Measurements from ENCODE around the gene OTOF.

Gene OTOF

DNA sequence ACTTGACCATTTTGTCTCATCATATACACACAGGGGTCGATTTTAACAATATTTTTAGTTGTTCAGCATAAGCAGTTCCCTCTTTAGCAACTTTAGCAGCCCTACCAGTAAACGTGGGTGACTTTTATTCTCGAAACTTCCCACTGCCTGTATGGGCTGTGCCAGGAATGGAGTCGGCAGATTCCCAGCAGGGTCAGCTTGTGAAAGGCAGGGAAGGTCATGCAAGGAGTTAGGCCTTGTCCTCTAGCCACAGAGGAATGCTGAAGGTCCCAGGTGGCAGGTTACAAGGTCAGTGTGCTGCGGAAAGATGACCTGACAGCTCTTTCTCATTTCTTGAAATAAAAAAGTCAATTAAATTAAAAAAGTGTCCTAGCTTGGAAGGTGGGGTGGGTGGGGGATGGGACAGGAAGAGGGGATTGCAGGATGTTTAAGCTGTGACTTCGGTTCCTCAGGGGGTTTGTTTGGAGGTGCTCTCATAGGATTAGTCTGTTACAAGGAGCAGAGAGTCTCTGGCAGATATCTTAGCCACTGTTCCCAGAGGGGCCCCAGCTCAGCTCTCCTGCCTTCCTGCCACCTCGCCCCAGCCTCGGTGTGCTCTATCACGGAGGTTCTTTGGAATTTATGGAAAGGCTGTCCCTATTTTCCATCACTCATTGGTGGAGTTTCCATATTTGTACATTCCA is 54.8 kb downstream of the OTOF start:
- TF ChIP-seq, protein P1, sequence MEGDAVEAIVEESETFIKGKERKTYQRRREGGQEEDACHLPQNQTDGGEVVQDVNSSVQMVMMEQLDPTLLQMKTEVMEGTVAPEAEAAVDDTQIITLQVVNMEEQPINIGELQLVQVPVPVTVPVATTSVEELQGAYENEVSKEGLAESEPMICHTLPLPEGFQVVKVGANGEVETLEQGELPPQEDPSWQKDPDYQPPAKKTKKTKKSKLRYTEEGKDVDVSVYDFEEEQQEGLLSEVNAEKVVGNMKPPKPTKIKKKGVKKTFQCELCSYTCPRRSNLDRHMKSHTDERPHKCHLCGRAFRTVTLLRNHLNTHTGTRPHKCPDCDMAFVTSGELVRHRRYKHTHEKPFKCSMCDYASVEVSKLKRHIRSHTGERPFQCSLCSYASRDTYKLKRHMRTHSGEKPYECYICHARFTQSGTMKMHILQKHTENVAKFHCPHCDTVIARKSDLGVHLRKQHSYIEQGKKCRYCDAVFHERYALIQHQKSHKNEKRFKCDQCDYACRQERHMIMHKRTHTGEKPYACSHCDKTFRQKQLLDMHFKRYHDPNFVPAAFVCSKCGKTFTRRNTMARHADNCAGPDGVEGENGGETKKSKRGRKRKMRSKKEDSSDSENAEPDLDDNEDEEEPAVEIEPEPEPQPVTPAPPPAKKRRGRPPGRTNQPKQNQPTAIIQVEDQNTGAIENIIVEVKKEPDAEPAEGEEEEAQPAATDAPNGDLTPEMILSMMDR (IDR thresholded peaks at IDR 0.05; ENCODE audit: low read depth, low read length): no peak
- no peak for TF ChIP-seq EZH2phosphoT487 (IDR thresholded peaks at IDR 0.05; ENCODE audit: low read depth)
- Histone ChIP-seq H3K4me1 (ENCODE audit: low read length) (peaks cover 7% of the 10 kb centered on the region; the same call in 1 of the 2 replicates), H3K4me3 (ENCODE audit: low read length) (no peak overlapping the region), H3K9ac (ENCODE audit: low read length) (no peak overlapping the region), H3K79me2 (ENCODE audit: low read length) (no peaks in the 10 kb centered on the region), H3K27me3 (ENCODE audit: low read depth, low read length) (0 out of 2 replicates have a peak, but pooled peaks cover 8% of the 10 kb centered on the region), H3K4me2 (ENCODE audit: low read length) (no peak overlapping the region), H4K20me1 (ENCODE audit: insufficient read depth, low read length) (no peaks in the 10 kb centered on the region), H3K27ac (ENCODE audit: low read length) (no peak overlapping the region), H2AFZ (ENCODE audit: low read depth, low read length) (no peak overlapping the region), H3K9me3 (ENCODE audit: insufficient read depth, low read length) (no peaks in the 10 kb centered on the region), H3K36me3 (replicated peaks; ENCODE audit: low read depth, low read length) (no peaks in the 10 kb centered on the region)

DNA sequence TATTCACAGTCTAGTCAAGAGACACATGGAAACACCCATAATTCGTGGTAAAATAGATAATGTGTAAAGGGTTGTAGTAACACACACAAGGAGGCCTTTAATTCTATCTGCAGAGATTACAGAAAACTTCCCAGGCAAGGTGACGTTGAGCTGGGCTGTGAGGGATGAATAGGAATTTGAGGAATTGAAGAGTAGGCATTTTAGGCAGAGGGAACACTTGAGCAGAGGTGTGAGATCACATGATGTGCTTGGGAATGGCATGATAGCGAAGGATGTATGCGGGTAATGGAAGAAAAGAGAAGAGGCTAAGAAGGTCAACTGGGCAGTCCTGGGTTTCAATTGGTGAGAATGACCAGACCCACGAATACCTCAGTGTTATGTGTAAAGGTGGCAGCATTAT is 56.0 kb downstream of the OTOF start:
- H4K20me1 ChIP-seq (ENCODE audit: insufficient read depth, low read length): no peaks in the 10 kb centered on the region
- no peak overlapping the region for H3K4me3 ChIP-seq (ENCODE audit: low read length)
- H3K9ac ChIP-seq (ENCODE audit: low read length): no peak overlapping the region
- H3K4me2 ChIP-seq (ENCODE audit: low read length): no peak overlapping the region
- H3K27me3 ChIP-seq (ENCODE audit: low read depth, low read length): 0 out of 2 replicates have a peak, but pooled peaks cover 8% of the 10 kb centered on the region
- no peaks in the 10 kb centered on the region for H3K79me2 ChIP-seq (ENCODE audit: low read length)
- H3K36me3 ChIP-seq (replicated peaks; ENCODE audit: low read depth, low read length): no peaks in the 10 kb centered on the region
- peaks cover 7% of the 10 kb centered on the region; the same call in 1 of the 2 replicates for H3K4me1 ChIP-seq (ENCODE audit: low read length)
- H2AFZ ChIP-seq (ENCODE audit: low read depth, low read length): no peak overlapping the region
- TF ChIP-seq EZH2phosphoT487 (IDR thresholded peaks at IDR 0.05; ENCODE audit: low read depth): no peak
- TF ChIP-seq, protein P1 (IDR thresholded peaks at IDR 0.05; ENCODE audit: low read depth, low read length): no peak
- no peaks in the 10 kb centered on the region for H3K9me3 ChIP-seq (ENCODE audit: insufficient read depth, low read length)
- H3K27ac ChIP-seq (ENCODE audit: low read length): no peak overlapping the region

DNA sequence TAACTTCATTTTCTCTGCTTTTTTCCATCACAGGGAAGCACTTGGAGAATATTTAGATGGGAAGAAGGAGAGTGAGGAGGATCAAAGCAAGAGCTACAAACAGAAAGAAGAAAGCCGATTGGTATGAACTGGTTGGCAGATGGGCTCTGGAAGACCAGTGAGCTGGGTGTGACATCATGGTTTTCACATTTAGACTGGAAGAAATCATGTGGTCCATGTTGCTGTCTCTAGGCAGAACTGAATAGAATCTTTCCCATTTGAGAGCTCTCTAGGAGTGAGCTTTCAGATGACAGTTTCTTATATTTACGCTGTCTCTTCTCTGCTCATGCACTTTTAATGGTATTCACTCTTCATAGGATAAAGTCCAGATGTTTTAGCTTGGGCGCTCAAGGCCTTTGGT is 63.6 kb downstream of the OTOF start:
- Histone ChIP-seq H3K4me1 (ENCODE audit: low read length) (peaks cover 10% of the 10 kb centered on the region), H3K27ac (ENCODE audit: low read length) (no peak overlapping the region), H3K27me3 (ENCODE audit: low read depth, low read length) (0 out of 2 replicates have a peak, but pooled peaks cover 3% of the 10 kb centered on the region), H2AFZ (ENCODE audit: low read depth, low read length) (no peak overlapping the region), H4K20me1 (ENCODE audit: insufficient read depth, low read length) (no peaks in the 10 kb centered on the region), H3K79me2 (ENCODE audit: low read length) (no peaks in the 10 kb centered on the region), H3K4me2 (ENCODE audit: low read length) (no peak overlapping the region), H3K36me3 (replicated peaks; ENCODE audit: low read depth, low read length) (no peaks in the 10 kb centered on the region), H3K4me3 (ENCODE audit: low read length) (no peak overlapping the region), H3K9ac (ENCODE audit: low read length) (no peak overlapping the region), H3K9me3 (ENCODE audit: insufficient read depth, low read length) (no peaks in the 10 kb centered on the region)
- TF ChIP-seq, protein P1 (IDR thresholded peaks at IDR 0.05; ENCODE audit: low read depth, low read length): no peak
- TF ChIP-seq EZH2phosphoT487 (IDR thresholded peaks at IDR 0.05; ENCODE audit: low read depth): no peak

DNA sequence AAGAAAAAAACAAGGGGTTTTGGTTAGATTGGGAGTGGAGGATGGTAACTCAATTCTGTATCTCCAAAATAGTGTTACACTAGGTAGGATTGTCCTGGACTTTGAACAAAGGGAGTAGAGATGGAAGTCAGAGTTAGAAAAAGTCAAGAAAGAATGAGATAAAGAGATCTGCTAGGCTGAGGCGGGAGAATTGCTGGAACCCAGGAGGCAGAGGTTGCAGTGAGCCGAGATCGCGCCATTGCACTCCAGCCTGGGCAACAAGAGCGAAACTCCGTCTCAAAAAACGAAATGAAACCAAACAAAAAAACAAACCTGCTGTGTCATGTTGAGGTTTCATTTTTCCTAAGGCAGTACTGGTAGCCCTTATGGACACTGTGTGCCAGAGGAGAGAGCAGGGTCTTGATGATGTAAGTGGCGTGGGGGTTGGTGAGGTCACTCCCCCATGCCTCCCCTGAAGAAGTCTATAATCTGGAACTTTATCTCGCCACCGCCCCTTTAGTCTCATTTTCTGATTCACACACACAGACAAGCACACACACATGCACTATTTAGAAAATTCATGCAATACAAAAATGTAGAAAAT is 65.7 kb downstream of the OTOF start:
- no peaks in the 10 kb centered on the region for H3K27me3 ChIP-seq (ENCODE audit: low read depth, low read length)
- peak overlapping the region; percentile 56 for H3K9ac ChIP-seq (ENCODE audit: low read length)
- H2AFZ ChIP-seq (ENCODE audit: low read depth, low read length): peak overlapping the region; percentile 99
- no peaks in the 10 kb centered on the region for H3K36me3 ChIP-seq (replicated peaks; ENCODE audit: low read depth, low read length)
- peak overlapping the region; percentile 66 for H3K4me2 ChIP-seq (ENCODE audit: low read length)
- H3K4me3 ChIP-seq (ENCODE audit: low read length): peak overlapping the region; percentile 75
- H3K9me3 ChIP-seq (ENCODE audit: insufficient read depth, low read length): no peaks in the 10 kb centered on the region
- H3K27ac ChIP-seq (ENCODE audit: low read length): peak overlapping the region; percentile 37
- no peaks in the 10 kb centered on the region for H4K20me1 ChIP-seq (ENCODE audit: insufficient read depth, low read length)
- H3K4me1 ChIP-seq (ENCODE audit: low read length): peaks cover 10% of the 10 kb centered on the region
- TF ChIP-seq, protein P1 (IDR thresholded peaks at IDR 0.05; ENCODE audit: low read depth, low read length): no peak
- TF ChIP-seq EZH2phosphoT487 (IDR thresholded peaks at IDR 0.05; ENCODE audit: low read depth): no peak
- no peaks in the 10 kb centered on the region for H3K79me2 ChIP-seq (ENCODE audit: low read length)
